NCI-H748 treated with DMSO at 0.1 percent for 48 hours (cell line): ENCODE data around the gene ANKRD53.

Experiments used
- DNase-seq: peaks from one replicate; lab custom pipeline; 2025; lab: John Stamatoyannopoulos, UW

ANKRD53 gene

DNA sequence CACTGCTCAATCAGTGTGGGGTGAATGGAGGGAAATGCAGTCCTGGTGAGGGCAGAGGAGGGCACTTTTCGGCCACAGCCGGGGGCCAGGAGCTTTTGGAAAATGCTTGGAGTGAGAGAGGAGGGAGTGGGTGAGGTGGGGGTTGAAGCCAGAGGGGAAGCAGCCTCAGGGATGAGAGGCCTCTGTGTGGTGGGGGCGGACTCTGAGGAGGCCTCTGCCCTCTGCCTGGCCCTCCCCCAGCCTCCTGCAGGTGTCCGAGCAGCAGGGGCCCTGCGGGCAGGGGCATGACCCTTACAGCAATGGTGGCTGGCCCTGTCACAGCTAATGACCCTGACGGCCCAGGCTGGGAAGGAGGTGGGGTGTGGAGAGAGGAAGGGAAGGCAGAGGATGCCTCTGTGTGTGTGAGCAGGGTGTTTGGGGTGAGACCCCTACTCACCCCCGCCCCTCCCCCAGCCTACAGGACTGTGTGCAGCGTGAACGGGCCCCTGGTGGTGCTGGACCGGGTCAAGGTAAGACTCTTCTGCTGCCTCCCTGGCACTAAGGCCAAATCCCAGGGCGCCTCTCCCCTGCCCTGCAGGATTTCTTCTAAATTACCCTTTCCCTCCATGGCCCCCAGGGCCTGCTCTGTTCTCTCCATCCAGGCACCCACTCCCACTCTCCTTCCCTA is 35.1 kb upstream of the ANKRD53 start:
- DNase-seq: no peak

DNA sequence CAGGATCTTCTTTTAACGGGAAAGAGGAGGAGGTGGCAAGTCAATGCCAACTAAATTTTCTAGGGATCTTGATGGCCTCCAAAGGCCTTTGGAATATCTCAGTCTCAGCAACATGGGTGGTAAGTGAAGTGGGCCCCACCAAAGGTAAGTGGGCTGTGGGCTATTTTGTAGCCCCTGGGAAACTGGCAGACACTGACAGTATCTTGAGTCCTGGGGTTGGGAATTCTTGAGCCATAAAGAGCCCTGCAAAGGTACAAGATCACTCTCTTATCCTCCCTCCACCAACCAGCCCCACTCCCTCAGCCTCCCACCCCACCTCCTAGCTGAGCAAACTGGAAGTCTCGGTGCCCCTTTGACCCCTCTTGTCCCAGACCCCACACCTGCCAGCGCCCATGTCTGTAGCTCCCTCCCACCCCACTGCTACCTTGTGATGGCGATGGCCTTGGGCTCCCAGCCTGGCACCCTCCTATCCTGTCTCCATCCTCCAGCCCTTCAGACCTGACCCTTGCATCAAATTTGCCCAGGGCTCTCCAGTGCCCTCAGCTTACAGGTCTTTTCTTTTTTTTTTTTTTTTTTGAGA is 34.2 kb upstream of the ANKRD53 start:
- DNase-seq: no peak

DNA sequence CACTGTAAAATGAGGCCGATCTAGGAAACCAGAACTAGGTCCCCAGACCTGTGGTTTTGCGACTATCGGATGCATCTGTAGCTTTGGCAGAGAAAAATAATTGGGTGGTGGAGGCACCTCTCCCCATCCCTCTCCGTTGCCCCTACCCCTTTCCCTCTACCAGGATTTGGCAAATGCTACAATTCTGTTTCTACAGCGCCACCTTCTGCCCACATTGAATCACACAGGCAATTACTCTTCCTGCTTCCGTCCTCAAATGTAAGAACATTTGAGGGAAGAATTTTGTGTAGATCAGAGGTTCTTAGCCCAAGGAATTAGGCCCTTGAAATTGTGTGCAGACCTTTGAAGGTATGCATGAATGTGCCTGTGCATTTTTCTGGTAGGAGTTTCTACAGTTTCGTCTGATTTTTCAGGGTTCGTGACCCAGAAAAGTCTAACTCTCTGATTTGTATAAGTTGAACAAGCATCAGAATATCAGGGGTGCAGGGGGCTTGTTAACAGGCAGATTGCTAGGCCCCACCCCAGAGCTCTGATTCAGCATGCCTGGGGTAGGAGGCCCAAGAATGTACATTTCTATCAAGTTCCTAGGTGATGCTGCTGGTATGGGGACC is 31.5 kb upstream of the ANKRD53 start:
- DNase-seq: peak; percentile 42

DNA sequence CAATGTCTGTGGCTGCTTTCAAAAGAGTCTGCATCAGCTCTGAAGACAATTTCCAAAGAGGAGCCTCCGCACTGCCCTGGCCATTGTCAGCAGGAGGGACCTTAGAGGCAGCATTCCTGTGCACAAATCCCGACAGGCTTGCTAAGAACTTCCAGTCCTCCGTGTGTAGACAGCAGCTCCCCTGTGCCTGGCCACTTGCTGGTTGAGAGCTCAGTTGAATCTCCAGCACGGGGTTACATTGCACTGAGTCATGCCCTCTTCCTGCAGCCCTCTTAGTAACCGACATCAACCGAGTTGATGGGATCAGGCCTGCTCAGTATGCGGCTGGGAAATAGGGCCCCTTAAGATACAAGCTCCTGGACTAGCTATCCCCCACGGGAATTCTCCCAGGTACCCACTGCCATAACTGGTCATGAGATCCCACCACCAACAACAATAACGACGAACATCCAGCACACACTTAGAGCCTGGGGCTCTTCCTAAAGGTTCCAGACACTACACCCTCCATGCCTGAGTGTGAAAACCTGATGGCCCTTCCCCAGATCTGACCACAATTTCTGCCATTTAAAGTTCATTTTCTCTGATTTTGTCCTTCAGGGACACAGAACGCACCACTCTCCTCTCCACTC is 30.8 kb upstream of the ANKRD53 start:
- DNase-seq: no peak

DNA sequence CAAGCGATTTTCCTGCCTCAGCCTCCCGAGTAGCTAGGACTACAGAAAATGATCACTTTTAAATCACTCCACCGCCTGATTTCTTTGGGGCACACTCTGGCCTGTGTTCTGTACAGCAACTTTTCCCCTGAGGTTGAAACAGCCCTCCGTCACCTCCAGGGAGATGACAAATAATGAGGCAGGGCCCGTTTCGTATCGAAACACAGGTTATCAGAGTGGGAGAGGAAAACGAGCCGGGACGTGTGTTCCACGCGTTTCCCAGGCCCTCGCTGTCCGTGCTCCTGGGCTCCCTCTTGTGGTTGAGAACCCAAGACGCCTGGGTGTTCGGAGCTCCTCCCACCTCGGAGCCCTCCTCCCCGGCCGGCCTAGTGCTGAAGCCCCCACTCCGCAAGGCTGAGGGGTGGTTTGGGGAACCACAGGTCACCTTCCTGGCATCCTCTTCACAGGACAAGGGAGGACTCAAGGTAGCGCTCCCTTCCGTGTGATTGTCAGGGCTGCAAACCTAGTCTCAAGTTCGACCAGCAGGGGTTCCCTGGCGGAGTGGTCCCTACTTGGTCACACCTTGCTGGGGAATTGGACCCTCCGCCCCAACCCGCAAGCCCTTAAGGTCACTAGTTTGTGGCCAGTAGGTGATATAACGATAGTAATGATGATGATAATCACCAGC is 30.0 kb upstream of the ANKRD53 start:
- DNase-seq: no peak

DNA sequence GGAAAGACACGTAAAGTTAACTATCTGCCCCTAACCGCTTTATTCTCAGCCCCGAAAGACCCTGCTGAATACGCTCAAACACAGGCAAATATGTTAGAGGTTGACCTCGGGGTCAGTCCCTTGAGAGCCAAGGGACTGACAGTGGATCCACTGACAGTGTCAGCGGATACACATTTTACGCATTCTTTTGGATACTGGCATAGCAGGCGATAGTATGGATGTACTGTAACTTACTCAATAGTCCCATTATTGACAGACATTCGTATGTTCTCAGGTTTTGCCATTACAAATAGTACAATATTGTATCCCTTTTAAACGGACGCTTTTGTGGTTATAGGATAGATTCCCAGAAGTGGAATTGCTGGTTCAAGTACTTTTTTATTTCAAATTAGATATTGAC is 29.3 kb upstream of the ANKRD53 start:
- no peak for DNase-seq

DNA sequence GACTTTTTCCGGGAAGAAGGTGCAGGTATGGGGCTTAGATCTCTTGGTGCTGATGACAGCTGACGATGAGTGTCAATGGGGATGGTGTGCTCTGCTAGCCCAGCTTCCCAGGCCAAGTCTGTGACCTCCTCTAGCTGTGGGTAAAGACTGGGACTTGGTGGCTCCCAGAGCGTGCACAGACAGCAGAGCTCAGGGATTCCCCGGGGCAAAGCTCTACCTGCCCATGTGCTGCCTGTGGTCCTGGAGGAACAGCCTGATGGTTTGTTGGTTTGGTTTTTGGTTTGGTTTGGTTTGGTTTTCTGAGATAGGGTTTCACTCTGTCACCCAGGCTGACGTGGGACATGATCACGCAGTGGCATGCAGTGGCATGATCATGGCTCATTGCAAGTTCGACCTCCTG is 23.5 kb upstream of the ANKRD53 start:
- DNase-seq: no peak

DNA sequence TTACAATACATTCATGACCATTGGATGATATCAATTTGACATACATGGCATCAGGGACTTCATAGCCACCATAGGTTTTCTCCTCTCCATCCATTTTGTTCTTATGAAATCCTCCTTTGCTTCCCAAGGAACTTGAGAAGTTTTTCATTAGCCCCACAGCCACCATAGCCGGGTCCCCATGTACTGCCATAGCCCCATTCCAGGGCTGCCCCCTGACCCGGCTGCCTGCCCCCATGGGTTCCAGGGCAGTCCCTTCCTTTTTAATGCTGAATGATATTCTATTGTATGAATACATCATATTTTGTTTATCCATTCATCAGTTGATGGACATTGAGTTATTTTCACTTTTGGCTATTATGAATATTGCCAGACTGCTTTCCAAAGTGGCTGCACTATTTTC is 22.3 kb upstream of the ANKRD53 start:
- no peak for DNase-seq

DNA sequence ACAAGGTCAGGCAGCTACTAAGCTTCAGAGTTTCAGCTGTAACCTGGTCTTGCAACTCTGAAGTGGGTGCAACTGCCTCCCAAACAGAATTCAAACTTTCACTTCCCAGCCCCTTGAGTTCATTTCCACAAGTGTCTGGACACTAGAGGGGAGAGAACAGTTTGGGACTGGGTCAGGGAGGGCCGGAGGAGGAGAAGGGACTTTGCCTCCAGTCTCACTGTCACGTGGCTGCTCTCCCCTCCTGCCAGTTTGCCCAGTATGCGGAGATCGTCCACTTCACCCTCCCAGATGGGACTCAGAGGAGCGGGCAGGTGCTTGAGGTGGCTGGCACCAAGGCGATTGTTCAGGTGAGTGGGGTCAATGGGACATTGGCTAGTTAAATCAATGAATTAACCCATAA is 20.6 kb upstream of the ANKRD53 start:
- no peak for DNase-seq

DNA sequence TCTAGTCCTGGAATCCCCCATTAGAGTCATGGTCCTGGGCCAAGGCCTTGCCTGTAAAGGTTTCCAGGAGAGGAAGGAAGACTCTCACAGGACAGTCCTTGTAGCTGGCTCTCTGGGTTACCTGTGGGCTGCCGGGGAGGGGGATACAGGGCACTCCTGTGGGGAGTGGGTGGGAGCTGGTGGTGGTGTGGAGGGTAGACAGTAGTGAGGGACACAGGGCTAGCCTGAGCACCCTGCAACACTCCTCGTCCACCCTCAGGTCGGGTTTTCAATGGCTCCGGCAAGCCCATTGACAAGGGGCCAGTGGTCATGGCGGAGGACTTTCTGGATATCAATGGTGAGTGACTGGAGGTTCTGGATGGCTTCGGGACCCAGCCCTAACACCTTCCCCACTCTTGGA is 19.7 kb upstream of the ANKRD53 start:
- DNase-seq: no peak

DNA sequence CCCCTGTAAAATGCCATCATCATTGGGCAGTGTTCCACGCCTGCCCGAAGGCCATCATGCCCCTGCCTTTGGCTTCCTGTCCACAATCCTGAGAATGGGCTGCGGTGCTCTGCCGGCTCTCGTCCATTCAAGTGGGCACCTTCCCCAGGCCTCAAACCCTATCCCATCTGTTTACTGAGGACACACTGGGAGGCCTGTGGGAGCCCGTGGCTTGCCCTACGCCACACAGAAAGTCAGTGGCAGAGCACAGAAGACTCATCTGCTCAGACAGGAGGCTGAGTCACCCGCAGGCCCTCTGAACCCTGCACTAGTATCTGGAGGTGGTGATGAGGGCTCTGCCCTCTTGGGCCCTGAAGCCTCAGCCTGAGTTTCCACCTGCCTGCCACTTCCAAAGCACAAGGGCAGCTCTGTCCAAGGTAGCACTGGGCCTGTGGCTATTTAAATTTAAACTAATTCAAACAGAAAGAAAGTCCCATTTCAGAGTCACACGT is 19.1 kb upstream of the ANKRD53 start:
- DNase-seq: no peak

DNA sequence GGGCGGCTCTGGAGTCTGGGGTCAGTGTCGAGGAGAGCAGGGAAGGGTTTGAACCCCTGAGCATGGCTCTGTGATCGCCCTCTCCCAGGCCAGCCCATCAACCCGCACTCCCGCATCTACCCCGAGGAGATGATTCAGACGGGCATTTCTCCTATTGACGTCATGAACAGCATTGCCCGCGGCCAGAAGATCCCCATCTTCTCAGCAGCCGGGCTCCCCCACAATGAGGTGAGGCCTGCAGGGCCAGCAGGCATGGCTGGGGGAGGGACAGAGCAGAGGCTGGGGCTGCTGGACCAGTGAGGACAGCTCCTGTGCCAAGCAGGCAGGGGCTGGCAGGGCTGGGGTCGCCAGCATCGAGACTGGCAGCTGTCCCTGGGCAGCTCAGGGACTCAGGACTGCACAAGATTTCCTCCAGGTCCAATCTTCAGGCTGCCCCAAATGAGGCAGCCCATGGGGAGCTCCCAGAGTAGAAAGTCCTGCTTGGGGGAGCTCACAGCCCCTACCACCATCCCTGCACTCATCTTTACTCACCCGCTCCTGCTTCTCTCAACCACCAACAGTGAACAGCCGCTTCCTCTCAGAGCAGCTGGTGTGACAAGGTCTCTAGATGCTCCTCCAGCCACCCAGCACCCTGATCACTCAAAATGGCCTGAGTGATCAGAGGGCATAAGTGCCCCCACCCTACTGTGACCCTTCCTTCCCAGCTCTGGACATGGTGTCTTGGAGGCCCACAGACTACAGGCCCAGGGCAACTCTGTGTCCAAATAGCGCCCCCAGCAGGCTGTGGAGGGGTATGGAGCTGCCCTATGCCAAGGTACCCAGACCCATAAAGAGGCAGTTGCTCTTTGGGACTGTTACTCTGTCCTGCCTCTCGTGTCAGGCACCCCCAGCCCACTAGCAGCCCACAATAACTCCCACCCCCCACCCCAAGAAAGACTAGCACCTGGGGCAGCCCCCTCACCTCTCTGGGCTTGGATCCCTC is 18.3 kb upstream of the ANKRD53 start:
- no peak for DNase-seq

DNA sequence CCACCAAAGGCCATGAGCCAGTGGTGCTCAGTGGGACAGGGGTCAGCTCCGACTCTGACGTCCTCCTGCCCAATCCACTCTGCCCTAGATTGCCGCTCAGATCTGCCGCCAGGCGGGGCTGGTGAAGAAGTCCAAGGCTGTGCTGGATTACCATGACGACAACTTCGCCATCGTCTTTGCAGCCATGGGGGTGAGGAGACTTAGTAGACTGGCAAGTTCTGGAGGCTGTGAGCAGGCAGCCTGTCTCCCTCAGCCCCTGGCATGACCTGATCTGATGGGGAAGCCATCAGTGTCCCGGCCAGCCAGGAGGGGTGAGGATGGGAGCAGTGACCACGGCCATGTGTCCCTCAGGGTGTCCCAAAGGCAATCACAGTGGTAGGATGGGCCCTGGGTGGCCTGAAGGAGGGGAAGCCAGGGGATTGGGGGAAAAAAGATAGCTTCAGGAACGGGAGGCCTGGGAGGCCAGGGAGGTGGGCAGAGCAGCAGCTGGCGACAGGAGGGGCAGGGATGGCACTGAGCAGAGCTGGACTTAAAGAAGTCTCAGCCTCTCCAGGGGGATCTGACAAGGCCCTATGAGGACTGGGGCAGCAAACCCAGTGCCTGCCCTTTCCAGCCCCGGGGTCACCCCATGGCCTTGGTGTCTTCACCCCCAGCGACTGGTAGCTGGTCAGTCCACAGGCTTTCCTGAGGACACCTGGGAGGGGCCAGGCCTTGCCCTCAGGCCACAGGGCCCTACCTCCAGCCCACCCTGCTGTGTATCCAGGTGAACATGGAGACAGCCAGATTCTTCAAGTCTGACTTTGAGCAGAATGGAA is 17.4 kb upstream of the ANKRD53 start:
- no peak for DNase-seq

DNA sequence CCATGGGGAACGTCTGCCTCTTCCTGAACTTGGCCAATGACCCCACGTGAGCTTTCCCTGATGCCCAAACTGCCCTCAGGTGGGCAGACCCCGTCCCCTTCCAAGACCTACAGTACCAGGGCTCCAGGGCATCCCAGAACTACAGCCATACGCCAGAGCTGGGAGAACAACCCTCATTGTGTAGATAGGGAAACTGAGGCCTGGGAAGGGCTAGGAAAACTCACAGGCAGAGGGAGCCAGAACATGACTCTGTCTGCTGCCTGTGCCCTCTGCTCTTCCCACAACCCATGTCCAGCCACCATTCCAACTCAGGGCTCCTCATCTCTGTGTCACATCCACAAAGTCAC is 16.8 kb upstream of the ANKRD53 start:
- DNase-seq: no peak

DNA sequence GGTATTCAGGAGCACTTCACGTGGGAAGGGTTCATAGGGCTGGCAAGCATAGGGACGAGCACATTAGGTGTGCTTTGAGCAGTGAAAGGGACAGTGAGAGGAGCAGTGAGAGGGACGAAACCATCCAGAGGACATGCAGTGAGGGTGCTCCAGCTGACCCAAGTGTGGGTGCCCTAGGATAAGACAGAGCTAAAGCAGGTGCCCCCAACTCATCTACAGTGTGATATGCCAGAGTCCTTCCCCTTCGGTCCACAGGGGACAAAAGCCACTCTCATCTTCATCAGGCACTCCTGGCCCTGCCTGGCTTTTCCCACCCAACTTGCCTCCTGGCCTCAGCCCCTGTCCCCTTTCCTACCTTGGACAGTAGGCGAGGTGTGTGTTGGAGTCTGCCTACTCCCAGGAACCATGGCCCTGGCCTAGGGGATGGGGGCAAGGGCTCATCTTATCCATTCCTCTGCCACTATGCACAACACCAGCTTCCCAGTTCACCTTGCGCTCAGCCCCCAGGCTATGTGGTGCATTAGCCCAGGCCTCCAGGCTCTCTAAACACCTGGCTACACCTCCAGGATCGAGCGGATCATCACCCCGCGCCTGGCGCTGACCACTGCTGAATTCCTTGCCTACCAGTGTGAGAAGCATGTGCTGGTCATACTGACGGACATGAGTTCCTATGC is 16.1 kb upstream of the ANKRD53 start:
- DNase-seq: no peak

DNA sequence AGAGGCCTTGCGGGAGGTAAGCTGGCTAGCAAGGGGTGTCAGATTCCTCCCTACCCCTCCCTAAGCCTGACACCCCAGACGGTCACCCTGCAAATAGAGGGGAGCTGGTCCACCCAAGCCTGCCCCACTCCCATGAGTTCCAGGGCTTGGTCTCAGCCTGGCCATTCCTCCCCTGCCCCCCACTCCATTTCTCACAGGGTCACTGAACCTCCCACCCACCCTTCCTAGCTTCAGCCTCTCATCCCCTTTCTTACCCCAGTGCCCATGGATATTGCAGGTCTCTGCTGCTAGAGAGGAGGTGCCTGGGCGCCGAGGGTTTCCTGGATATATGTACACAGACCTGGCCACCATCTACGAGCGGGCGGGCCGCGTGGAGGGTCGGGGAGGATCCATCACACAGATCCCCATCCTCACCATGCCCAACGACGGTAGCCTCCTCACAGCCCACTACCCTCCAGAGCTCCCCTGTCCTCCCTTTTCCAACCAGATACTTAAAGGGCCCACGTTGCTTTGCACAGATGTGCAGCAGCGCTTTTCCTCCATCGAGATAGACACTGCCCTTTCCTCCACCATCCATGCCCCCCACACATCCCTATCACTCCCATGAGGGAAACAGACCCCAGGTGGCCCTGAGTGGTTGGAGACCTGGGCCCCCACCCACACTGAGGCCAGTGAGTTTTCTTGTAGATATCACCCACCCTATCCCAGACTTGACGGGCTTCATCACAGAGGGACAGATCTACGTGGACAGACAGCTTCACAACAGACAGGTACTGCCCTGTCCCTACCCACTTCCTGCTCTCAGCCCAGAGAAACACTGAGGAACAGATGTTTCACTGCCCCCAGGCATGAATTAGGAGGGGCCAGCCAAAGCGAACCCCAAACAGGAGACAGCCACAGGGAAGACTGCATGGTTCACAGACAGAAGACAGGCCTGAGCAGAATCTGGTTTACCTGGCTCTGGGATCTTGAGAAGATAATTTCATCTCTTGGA is 15.2 kb upstream of the ANKRD53 start:
- DNase-seq: no peak

DNA sequence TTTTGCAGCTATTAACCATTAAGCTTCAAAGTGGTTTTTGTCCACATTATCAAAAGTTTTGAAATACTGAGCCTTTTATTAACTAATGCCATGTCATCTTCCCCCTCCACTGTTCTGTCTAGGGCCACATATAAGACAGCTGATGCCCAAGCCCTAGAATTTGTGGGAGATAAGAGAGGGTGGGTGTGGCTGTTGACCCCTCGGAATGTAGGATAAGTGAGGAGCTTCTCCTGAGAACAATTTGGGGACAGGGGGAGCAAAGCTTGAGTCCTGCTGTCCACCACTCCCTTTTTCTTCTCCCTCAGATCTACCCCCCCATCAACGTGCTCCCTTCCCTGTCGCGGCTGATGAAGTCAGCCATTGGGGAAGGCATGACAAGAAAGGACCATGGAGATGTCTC is 14.3 kb upstream of the ANKRD53 start:
- DNase-seq: no peak

DNA sequence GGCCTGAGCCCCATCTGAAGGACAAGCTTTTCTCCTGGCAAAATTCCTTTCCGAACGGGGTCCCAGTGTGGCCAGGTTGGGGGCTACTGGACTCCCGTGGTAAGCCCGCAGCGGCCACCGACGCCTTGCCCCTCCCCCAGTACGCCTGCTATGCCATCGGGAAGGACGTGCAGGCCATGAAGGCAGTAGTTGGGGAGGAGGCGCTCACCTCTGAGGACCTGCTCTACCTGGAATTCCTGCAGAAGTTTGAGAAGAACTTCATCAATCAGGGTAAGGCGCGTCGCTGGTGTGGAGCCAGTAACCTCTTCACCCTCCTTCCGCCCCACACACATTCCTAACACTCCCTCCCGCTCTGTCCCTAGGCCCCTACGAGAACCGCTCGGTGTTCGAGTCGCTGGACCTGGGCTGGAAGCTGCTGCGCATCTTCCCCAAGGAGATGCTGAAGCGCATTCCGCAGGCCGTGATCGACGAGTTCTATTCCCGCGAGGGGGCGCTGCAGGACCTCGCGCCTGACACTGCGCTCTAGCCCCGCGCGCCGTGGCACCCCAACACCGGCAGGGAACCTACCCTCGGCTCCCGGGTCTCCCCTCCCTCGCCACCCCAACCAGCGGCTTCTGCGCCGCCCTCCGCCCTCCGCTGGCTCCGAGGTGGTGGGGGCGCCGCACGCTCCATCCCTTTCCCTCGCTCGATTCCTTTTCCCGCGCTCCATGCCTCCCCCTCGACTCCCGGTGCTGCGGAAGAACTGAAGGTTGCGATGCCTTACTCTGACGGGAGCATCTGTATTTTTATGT is 13.6 kb upstream of the ANKRD53 start:
- peak; percentile 9 for DNase-seq
